Glutamatergic neuron (in vitro differentiated cells): ENCODE data around the gene TXNDC5. TPM values are rescaled to one million over a fixed set of nuclear protein-coding genes. Genes with fewer than 3 reads are reported as not detected.

Source experiments
- DNase-seq: peaks from one replicate; pipeline ENCODE4 v3.0.0; 2022
- H3K27ac Mint-ChIP-seq: one replicate; pipeline ENCODE4 v1.8.0; 2020; ENCODE audit warnings: mild to moderate bottlenecking, mixed read lengths, inconsistent platforms; ENCODE audit not compliant: unreplicated experiment
- H3K27me3 Mint-ChIP-seq: one replicate; pipeline ENCODE4 v1.8.0; 2020; ENCODE audit warnings: mild to moderate bottlenecking, moderate library complexity, mixed read lengths, inconsistent platforms; ENCODE audit not compliant: unreplicated experiment
- H3K36me3 Mint-ChIP-seq: one replicate; pipeline ENCODE4 v1.8.0; 2020; ENCODE audit warnings: mild to moderate bottlenecking, mixed read lengths, inconsistent platforms; ENCODE audit not compliant: unreplicated experiment
- H3K4me1 Mint-ChIP-seq: one replicate; pipeline ENCODE4 v1.8.0; 2020; ENCODE audit warnings: mild to moderate bottlenecking, low read depth, mixed read lengths, inconsistent platforms; ENCODE audit not compliant: unreplicated experiment
- H3K4me3 Mint-ChIP-seq: one replicate; pipeline ENCODE4 v1.8.0; 2020; ENCODE audit warnings: mild to moderate bottlenecking, mixed read lengths, inconsistent platforms; ENCODE audit not compliant: unreplicated experiment
- H3K9me3 Mint-ChIP-seq: one replicate; pipeline ENCODE4 v1.8.0; 2020; ENCODE audit warnings: mild to moderate bottlenecking, moderate library complexity, mixed read lengths, inconsistent platforms; ENCODE audit not compliant: unreplicated experiment
- total RNA-seq: library from RNA; stranded (reverse); fragmentation: NEBNext Ultra II Directional; extraction: Animal tissue kit (Norgen Biotek cat#: 25700); gene quantifications from one replicate; pipeline ENCODE4 v1.2.1, GENCODE V29; 2021; ENCODE audit not compliant: unreplicated experiment
- TF ChIP-seq, protein P1 (sequence below): fragments of 200-600 bp; sonication (generic); IDR thresholded peaks from one replicate; pipeline ENCODE4 v1.5.0; 2021; ENCODE audit not compliant: partially characterized antibody, unreplicated experiment

The TXNDC5 gene
- total RNA-seq, 1 donor from 2014 or later = 25.3 TPM

DNA sequence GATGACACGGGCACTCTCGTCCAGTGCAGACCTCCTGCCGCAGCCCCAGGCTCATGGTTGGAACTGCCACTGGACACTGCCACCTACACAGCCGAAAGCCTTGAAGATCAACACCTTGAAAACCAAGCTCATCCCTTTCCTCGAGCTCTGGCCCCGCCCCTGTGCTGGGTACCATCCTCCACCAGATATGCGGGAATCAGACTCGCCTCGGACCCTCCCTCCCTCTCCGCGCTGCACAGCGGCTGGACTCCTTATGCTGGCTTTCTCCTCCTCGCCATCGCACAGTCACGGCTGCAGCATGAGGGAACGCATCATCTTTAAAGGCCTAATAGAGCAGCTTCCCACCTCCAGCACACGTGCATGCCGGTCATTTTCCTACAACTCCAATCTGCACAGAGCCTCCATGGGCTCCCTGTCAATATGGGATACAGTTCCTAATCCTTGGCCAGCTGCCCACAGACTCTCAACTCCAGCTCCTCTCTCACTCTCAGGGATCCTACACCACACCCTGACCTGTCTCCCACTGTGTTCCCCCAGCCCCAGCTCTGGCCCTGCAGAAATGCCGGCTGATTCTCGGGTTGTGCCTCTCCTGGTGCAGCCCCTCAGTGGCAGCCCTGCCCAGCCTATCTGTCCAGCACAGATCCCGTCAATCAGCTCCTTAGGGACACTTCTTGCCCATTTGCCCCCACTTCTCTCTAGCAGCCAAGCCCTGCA lies 23.2 kb downstream of the TXNDC5 start:
- no peak for DNase-seq
- Mint-ChIP-seq H3K4me3 (no peak overlapping the region), H3K4me1 (peaks cover 4% of the 10 kb centered on the region), H3K36me3 (peaks cover 14% of the 10 kb centered on the region), H3K27me3 (peaks cover 3% of the 10 kb centered on the region), H3K27ac (no peak overlapping the region), H3K9me3 (peaks cover 1% of the 10 kb centered on the region)
- TF ChIP-seq, protein P1, sequence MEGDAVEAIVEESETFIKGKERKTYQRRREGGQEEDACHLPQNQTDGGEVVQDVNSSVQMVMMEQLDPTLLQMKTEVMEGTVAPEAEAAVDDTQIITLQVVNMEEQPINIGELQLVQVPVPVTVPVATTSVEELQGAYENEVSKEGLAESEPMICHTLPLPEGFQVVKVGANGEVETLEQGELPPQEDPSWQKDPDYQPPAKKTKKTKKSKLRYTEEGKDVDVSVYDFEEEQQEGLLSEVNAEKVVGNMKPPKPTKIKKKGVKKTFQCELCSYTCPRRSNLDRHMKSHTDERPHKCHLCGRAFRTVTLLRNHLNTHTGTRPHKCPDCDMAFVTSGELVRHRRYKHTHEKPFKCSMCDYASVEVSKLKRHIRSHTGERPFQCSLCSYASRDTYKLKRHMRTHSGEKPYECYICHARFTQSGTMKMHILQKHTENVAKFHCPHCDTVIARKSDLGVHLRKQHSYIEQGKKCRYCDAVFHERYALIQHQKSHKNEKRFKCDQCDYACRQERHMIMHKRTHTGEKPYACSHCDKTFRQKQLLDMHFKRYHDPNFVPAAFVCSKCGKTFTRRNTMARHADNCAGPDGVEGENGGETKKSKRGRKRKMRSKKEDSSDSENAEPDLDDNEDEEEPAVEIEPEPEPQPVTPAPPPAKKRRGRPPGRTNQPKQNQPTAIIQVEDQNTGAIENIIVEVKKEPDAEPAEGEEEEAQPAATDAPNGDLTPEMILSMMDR = no peak

DNA sequence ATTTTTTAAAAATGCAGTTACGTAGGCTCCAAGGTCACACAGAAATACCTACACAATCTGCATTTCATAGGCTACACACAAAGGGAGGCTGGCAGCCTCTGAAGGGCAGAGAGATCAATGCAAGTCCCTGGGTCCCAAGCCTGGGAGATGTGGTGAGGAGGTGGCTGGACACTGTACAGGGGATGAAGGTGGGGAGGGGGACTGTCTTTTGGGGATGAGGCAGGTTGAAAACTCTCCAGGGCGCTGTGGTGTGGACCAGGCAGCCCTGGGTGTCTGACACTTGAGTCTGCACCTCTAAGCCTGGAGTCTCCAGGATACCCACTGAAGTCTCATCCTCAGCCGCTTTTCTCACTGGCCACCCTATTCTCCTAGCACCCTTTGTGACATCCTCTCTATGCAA lies 24.5 kb downstream of the TXNDC5 start:
- Mint-ChIP-seq H3K4me3 (no peak overlapping the region), H3K27ac (no peak overlapping the region), H3K4me1 (peaks cover 4% of the 10 kb centered on the region), H3K36me3 (peaks cover 5% of the 10 kb centered on the region), H3K9me3 (peaks cover 1% of the 10 kb centered on the region), H3K27me3 (peaks cover 2% of the 10 kb centered on the region)
- no peak for DNase-seq
- TF ChIP-seq, protein P1 = no peak

DNA sequence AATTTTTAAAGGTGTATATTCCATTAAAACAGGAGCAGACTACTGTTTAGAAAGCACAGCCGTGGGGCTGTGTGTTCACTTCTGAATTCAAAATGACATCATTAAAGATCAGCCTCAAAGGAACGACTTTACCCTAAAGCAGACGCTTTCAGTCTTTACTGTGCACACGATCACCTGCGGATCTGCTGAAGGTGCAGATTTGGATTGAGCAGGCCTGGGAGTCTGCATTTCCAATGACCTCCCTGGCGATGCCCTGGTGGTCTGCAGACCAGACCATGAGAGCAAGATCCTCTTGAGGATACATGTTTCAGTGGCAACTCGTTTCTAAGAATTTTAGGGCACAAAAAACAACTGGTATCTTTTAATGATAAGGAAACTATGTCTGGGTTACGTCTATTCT lies 27.2 kb downstream of the TXNDC5 start:
- Mint-ChIP-seq H3K27ac (no peak overlapping the region), H3K9me3 (peaks cover 1% of the 10 kb centered on the region), H3K4me1 (peaks cover 4% of the 10 kb centered on the region), H3K36me3 (peaks cover 5% of the 10 kb centered on the region), H3K4me3 (no peak overlapping the region), H3K27me3 (peaks cover 2% of the 10 kb centered on the region)
- DNase-seq = no peak
- TF ChIP-seq, protein P1 = no peak

DNA sequence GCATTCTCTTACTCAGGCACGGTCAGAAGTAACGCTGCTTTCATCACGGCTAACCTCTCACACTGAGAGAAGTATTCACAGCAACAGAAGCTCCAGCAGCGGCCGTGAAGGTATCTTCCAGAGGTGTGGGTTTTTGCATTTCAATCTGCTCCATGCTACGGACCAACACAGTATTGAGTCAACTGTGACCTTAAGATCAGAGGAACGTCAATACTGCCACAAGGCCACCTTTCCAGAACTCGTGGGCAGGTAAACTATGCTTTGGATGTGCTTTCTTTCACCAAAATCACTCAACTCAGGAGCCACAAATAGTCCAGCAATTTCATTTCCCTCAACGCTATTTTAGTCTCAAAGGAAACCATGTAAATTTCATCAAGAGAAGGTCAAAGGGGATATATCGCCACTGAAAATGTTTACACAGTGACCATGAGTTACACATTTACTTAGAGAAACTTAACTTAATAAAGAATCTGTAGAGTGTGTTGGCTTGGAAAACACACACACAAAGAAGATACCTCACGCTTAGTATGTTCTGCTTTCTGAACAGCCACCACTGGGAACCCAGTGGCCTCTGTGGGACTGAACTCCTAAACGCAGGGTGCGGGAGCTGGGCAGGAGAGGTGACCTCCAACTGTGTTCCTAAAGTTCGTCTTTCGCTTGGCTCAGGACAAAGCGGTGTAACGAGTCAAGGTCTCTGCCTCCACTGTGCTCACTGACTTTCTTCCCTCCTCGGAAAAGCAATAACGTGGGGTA lies 27.9 kb downstream of the TXNDC5 start:
- Mint-ChIP-seq H3K27me3 (peaks cover 1% of the 10 kb centered on the region), H3K4me1 (peaks cover 3% of the 10 kb centered on the region), H3K9me3 (peaks cover 3% of the 10 kb centered on the region), H3K36me3 (peaks cover 3% of the 10 kb centered on the region), H3K4me3 (no peak overlapping the region), H3K27ac (no peak overlapping the region)
- TF ChIP-seq, protein P1 = no peak
- no peak for DNase-seq
